HAP-1 (cell line): Measurements from ENCODE around the gene CDS1.

Experiments
- DNase-seq, 2 experiments: peaks; one replicate each; pipeline ENCODE4 v3.0.0-alpha.2; 2016 to 2020; ENCODE audit warnings: low spot score in 2 of 2
- H3K27me3 ChIP-seq: fragments of 250-450 bp; sonication (Bioruptor Pico); 2 replicates; pipeline ENCODE4 v1.5.1; 2020; ENCODE audit warnings: low read depth, mild to moderate bottlenecking, moderate library complexity
- H3K36me3 ChIP-seq: fragments of 250-450 bp; sonication (Bioruptor Pico); replicated peaks from 2 replicates; pipeline ENCODE4 v1.5.1; 2020; ENCODE audit warnings: mild to moderate bottlenecking
- H3K4me1 ChIP-seq: fragments of 250-450 bp; sonication (Bioruptor Pico); 2 replicates; pipeline ENCODE4 v1.5.1; 2020; ENCODE audit warnings: mild to moderate bottlenecking
- H3K4me3 ChIP-seq: fragments of 250-450 bp; sonication (Bioruptor Pico); 2 replicates; pipeline ENCODE4 v1.5.1; 2020; ENCODE audit warnings: mild to moderate bottlenecking, moderate library complexity
- H3K9me3 ChIP-seq: fragments of 250-450 bp; sonication (Bioruptor Pico); 2 replicates; pipeline ENCODE4 v1.5.1; 2020; ENCODE audit warnings: mild to moderate bottlenecking, moderate library complexity
- in situ Hi-C: fragments of 300-500 bp; cut with MboI; formaldehyde crosslinking; loops from 3 replicates; pipeline ENCODE4 v1.14.3; 2020; ENCODE audit warnings: low sequenced_read_pairs, inconsistent platforms, mixed read lengths

The CDS1 gene

DNA sequence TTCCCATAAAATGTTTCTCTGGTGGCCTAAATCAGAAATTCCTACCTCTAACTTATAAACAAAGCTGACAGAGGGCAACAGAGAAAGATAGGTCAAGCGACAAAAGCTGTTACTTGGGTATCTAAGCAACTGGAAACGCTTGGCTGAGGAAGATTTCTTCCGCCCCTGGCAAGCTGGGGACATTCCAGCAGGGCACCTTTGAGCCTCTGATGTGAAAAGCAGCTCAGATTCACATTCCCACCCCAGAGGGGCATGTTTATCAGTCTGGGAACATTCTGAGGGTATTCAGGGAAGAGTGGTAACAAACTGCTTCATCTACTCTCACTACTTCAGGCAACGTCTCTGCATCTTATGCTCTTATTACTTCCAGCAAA, 3.5 kb upstream of the CDS1 start:
- H3K36me3 ChIP-seq, result no peaks in the 10 kb centered on the region
- H3K4me3 ChIP-seq, result no peak overlapping the region
- H3K9me3 ChIP-seq, result no peaks in the 10 kb centered on the region
- DNase-seq, result no peak
- peaks cover 12% of the 10 kb centered on the region for H3K4me1 ChIP-seq
- H3K27me3 ChIP-seq, result no peaks in the 10 kb centered on the region
- in situ Hi-C loops, result no loop called here

DNA sequence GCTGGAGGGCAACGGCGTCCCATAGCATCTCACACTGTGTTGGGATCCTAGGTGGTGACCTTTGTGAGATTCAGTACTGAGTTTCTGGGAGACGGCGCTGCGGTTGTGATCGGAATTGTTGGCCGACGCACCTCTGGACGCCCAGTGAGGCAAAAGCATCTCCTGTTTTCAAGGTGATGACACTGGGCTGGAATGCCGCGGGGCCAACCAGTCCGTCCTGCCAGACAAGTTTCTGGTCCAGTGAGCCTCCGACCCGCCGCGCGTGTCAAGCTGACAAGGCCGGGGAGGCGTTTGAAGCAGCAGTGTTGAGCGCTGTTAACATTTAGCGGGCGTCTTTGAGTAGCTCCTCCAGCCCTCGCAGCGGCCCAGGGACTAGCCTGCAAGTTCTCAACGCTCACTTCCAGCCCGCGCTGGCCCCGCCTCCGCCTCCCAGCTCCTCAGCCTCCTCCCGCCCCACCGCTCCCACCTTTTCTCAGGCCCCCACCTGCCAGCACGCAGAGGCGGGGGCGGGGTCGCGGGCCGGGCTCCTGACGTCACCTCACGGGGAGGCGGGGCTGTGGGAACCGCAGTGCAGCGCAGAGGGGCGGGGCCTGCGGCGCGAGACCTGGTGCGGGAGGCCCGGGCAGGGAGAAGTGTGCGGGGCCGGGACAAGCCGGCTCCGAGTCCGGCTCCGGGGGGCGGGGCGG, 482 bp upstream of the CDS1 start:
- peak; percentile 90 to 99 for DNase-seq
- H3K4me3 ChIP-seq, result peak overlapping the region; percentile 67
- peaks cover 26% of the 10 kb centered on the region for H3K4me1 ChIP-seq
- no peaks in the 10 kb centered on the region; the same call in 1 of the 2 replicates for H3K9me3 ChIP-seq
- no peaks in the 10 kb centered on the region for H3K36me3 ChIP-seq
- H3K27me3 ChIP-seq, result no peaks in the 10 kb centered on the region
- in situ Hi-C loops, result loop anchor here (10.0 kb wide), 1 partner anchor 382 kb away; the partner anchor contains the start of gene WDFY3

DNA sequence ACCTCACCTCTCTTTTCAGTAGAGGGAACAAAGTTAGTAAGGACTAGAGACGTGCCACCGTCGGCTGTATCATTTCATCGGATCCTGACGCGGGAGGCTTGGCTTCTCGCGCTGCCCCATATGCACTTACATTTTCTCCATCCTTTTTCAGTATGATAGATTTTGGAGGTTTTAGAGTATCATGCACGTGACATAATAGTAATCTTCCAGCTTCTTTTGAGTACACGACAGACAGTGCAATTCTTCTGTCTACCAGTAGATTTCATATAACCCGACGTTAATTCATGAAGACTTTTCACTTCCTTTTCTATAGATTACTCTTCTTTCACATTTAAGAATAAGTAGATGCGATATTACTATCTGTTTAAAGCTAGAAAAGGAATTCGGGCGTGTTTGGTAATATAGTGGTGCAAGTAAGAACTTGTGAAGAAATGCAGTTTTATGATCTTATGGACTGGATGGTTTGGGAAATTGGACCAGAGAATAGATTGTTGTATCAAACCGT, 1.0 kb downstream of the CDS1 start:
- DNase-seq, result no peak
- H3K4me1 ChIP-seq, result peaks cover 26% of the 10 kb centered on the region
- H3K4me3 ChIP-seq, result peak overlapping the region; percentile 67
- no peaks in the 10 kb centered on the region for H3K27me3 ChIP-seq
- H3K36me3 ChIP-seq, result no peaks in the 10 kb centered on the region
- no peaks in the 10 kb centered on the region; the same call in 1 of the 2 replicates for H3K9me3 ChIP-seq
- in situ Hi-C loops, result loop anchor here (10.0 kb wide), 1 partner anchor 381 kb away; the partner anchor contains the start of gene WDFY3

DNA sequence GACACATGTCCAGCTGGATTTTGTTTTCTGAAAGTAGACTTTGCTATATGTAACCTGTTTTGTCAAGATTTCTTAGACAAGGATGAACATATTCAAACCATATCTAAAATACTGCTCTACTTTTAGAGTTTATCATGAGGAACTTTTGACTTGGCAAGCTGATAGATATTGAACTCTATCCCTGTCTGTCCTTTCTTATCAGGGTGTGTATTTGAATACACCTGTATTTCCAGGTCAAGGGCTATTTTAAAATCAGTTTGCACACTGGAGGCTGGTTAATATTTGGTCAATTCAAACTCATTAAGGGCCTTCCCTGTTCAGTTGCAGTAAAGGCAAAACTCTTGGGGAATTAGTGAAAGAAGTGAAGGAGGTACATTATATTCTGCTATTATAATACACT, 2.3 kb downstream of the CDS1 start:
- no peak for DNase-seq
- Histone ChIP-seq H3K4me3 (no peak overlapping the region), H3K9me3 (no peaks in the 10 kb centered on the region; the same call in 1 of the 2 replicates), H3K27me3 (no peaks in the 10 kb centered on the region), H3K4me1 (peaks cover 26% of the 10 kb centered on the region), H3K36me3 (no peaks in the 10 kb centered on the region)
- in situ Hi-C loops, result loop anchor here (10.0 kb wide), 1 partner anchor 380 kb away; the partner anchor contains the start of gene WDFY3

DNA sequence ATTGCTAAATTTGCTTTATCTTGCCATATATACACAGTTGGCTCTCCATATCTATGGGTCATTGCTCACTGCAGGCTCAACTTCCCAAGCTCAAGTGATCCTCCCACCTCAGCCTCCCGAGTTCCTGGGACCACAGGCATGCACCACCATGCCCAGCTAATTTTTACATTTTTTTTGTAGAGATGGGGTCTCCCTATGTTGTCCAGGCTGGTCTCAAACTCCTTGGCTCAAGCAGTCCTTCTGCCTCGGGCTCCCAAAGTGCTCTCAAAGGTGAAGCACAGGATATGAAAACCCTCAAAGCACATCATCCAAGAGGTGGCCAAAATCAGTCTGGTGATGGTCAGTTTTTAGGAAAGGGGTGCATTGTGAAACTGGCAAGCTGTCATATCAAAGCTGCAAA, 11.8 kb downstream of the CDS1 start:
- in situ Hi-C loops, result no loop called here
- H3K36me3 ChIP-seq, result no peaks in the 10 kb centered on the region
- DNase-seq, result no peak
- peaks cover 2% of the 10 kb centered on the region; the same call in 1 of the 2 replicates for H3K9me3 ChIP-seq
- H3K27me3 ChIP-seq, result no peaks in the 10 kb centered on the region
- peaks cover 23% of the 10 kb centered on the region for H3K4me1 ChIP-seq
- H3K4me3 ChIP-seq, result no peak overlapping the region

DNA sequence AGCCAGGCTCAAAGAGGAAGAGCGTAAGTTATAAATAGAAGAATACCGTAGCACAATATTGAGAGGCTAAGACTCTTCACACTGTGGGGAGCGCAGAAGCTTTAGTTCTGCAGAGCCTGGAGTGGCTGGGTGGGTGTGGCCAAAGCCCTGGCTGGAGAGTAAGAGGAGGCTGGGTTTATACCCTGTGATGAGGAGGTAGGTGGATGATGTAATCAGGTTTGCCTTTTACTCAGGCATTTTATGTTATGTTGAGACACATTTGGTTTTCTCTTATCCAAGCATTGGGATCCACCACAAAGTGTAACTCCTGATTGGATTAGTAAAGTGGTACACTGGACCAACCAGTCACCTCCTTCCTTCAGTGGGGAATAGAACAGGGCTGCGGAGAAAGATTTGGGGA, 13.9 kb downstream of the CDS1 start:
- peak in 1 of 2 experiments; percentile 60 for DNase-seq

DNA sequence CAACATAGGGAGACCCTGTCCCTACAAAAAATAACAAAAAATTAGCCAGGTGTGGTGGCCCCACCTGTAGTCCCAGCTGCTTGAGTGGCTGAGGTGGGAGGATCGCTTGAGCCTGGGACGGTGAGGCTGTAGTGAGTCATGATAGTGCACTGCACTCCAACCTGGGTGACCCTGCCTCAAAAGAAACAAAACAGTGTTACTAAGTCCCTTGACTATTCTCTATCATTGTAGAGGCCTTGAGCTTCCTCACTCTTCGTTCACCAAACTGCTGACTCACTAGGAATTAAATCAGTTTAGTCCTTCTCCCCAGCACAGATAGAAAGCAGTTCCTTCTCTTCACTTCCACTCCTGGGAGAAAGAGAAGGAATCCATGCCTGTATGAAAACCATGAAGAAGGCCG, 14.5 kb downstream of the CDS1 start:
- in situ Hi-C loops, result no loop called here
- no peak for DNase-seq

More for the DNA sequence above, 13.9 kb downstream of the CDS1 start:
- in situ Hi-C loops, result no loop called here
- Histone ChIP-seq H3K27me3 (no peaks in the 10 kb centered on the region), H3K36me3 (no peaks in the 10 kb centered on the region), H3K4me3 (no peak overlapping the region), H3K4me1 (peaks cover 23% of the 10 kb centered on the region), H3K9me3 (peaks cover 2% of the 10 kb centered on the region; the same call in 1 of the 2 replicates)

DNA sequence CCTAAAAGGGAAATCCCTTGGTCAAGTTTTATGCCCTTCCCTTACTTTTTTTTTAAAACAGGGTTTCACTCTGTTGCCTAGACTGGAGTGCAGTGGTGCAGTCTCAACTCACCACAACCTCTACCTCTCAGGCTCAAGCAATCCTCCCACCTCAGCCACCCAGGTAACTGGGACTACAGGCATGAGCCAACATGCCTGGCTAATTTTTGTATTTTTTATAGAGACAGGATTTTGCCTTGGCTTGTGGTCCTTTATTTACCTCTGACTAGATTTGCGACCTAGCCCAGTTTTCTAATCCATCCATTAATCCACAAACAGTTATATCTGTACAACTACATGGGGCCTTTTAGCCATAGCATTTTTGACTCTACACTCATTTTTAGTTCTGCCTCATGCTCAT, 23.7 kb downstream of the CDS1 start:
- no peak for DNase-seq
- H3K4me1 ChIP-seq, result no peaks in the 10 kb centered on the region
- no peaks in the 10 kb centered on the region for H3K9me3 ChIP-seq
- peaks cover 5% of the 10 kb centered on the region for H3K36me3 ChIP-seq
- H3K4me3 ChIP-seq, result no peak overlapping the region
- in situ Hi-C loops, result no loop called here
- no peaks in the 10 kb centered on the region for H3K27me3 ChIP-seq

More for the DNA sequence above, 14.5 kb downstream of the CDS1 start:
- peaks cover 23% of the 10 kb centered on the region for H3K4me1 ChIP-seq
- H3K36me3 ChIP-seq, result no peaks in the 10 kb centered on the region
- peaks cover 2% of the 10 kb centered on the region; the same call in 1 of the 2 replicates for H3K9me3 ChIP-seq
- H3K4me3 ChIP-seq, result no peak overlapping the region
- no peaks in the 10 kb centered on the region for H3K27me3 ChIP-seq

DNA sequence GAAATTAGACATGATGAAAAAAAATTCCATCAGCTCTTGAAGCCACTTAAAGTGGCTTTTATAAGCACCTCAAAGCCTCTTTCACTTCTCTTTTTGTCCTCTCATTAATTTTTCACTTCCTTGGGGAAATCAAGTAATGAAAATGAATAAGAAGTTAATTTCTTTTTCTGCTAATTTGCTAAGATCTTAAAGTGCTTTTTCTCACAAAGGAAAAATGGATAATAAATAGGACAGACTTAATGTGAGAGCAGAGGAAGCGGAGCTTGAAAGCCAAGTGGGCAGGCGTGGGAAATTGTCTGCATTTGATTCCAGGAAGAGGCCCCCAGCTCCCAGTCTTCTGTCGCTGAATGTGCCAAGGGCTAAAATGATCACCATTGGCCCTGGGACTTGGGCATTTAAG, 28.6 kb downstream of the CDS1 start:
- in situ Hi-C loops, result no loop called here

DNA sequence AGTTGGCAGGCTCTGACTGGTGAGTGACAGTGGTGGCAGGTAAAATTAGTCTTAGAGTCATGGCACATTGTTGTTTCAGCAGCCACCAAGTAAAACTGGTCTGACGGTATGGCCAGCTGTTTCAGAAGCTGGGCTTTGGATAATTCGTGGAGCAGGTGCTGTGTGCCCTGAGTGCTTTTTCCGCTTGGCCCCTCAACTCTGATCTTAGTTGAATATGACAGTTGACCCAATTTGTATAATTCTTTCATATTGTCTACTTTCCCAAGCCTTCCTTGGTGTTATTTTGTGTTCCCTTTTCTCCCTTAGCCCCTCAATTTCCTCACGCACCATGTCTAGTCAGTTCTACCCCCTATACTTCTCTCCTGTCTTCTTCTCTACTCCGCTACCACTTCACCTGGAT, 32.0 kb downstream of the CDS1 start:
- H3K36me3 ChIP-seq, result peaks cover 5% of the 10 kb centered on the region
- no peaks in the 10 kb centered on the region for H3K9me3 ChIP-seq
- no peaks in the 10 kb centered on the region for H3K27me3 ChIP-seq
- no peak for DNase-seq
- no peak overlapping the region for H3K4me3 ChIP-seq
- H3K4me1 ChIP-seq, result no peaks in the 10 kb centered on the region
- in situ Hi-C loops, result no loop called here

More for the DNA sequence above, 28.6 kb downstream of the CDS1 start:
- DNase-seq, result no peak
- Histone ChIP-seq H3K36me3 (peaks cover 5% of the 10 kb centered on the region), H3K4me3 (no peak overlapping the region), H3K4me1 (no peaks in the 10 kb centered on the region), H3K27me3 (no peaks in the 10 kb centered on the region), H3K9me3 (no peaks in the 10 kb centered on the region)

DNA sequence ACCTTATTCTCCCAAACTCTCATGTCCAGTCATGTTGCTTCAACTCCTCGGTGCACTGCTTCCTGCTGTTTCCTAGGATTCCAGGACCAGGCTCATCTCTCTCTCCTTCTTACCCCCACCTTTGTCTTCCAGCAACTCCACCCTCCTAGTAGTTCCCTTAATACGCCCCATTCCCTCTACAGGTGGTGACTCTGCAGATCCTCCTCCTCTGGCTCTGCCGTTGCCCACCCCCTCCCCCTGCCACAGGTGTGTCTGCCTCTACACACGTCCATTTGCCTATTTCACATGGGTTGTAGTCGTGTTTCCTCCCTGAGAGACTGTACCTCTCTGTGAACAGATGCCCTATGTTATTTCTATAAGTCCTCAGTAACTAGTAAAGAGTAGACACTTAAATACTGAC, 32.4 kb downstream of the CDS1 start:
- DNase-seq, result no peak
- Histone ChIP-seq H3K27me3 (no peaks in the 10 kb centered on the region), H3K4me1 (no peaks in the 10 kb centered on the region), H3K36me3 (peaks cover 4% of the 10 kb centered on the region), H3K4me3 (no peak overlapping the region), H3K9me3 (no peaks in the 10 kb centered on the region)
- in situ Hi-C loops, result no loop called here

DNA sequence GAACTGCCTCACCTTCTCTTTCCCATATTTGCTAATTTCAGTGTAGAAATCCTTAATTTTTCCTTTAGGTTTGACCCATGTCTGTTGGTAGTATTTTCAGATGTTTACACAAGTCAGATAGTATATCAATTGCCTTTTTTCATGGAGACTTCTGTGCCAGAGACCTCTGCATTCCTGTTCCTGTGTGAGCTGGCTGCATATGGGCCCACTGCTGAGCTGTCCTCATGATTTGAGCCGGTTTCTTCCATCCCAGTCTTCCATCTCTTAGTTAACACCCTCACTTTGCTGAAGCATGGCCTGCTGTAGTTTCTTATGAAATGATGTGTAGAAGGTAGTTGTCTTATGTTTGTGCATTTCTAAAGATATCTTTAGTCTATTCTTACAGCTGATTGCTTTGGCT, 40.0 kb downstream of the CDS1 start:
- Histone ChIP-seq H3K9me3 (no peaks in the 10 kb centered on the region), H3K4me3 (no peak overlapping the region), H3K4me1 (no peaks in the 10 kb centered on the region), H3K27me3 (no peaks in the 10 kb centered on the region), H3K36me3 (no peaks in the 10 kb centered on the region; the same call in 1 of the 2 replicates)
- in situ Hi-C loops, result no loop called here
- DNase-seq, result no peak

DNA sequence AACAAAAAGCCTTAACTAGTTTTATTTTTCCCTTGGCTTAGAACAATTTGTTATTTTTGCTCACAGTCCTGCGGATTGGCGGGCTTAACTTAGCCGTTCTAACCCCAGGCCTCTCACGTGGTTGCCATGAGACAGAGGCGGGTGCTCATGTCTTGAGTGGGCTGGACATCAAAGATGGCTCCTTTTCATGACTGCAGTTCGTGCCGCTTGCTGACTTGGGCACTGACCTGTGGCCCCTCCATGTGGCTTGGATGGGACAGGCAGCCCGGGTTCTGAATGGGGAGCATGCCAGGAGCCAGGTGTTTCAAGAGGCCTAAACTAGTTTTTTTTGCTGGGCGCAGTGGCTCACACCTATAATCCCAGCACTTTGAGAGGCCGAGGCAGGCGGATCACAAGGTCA, 40.7 kb downstream of the CDS1 start:
- Histone ChIP-seq H3K9me3 (no peaks in the 10 kb centered on the region), H3K4me3 (no peak overlapping the region), H3K4me1 (no peaks in the 10 kb centered on the region), H3K27me3 (no peaks in the 10 kb centered on the region), H3K36me3 (no peaks in the 10 kb centered on the region; the same call in 1 of the 2 replicates)
- DNase-seq, result no peak
- in situ Hi-C loops, result no loop called here

DNA sequence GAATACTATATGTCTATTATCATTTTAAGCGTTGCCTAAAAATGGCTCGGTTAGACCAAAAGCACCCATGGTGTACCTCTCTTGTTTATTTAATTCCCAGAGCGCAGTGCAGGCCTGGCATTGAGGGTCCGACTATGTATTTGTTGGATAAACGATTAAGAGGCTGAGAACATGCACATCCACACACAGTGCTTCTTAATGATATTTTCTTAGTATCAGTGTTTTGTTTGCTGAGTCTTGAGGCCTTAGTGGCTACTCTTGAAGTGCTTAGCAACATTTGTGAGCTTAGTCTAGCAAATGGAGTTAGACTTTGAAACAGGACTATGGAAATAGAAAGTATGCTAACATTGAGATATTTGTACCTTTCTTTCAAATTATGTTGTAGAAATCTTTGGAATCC, 43.7 kb downstream of the CDS1 start:
- in situ Hi-C loops, result no loop called here
- no peaks in the 10 kb centered on the region for H3K4me1 ChIP-seq
- H3K9me3 ChIP-seq, result no peaks in the 10 kb centered on the region

More for the DNA sequence above, 43.7 kb downstream of the CDS1 start:
- DNase-seq, result no peak
- H3K4me3 ChIP-seq, result no peak overlapping the region
- no peaks in the 10 kb centered on the region; the same call in 1 of the 2 replicates for H3K36me3 ChIP-seq
- no peaks in the 10 kb centered on the region for H3K27me3 ChIP-seq
